Activated CD8-positive, alpha-beta memory T cell treated with anti-CD3 and anti-CD28 coated beads for 4 hours (primary cell): ENCODE data around the gene UMODL1.

Experiments used
- DNase-seq, 2 donors: peaks; one replicate each; pipeline ENCODE4 v3.0.0-alpha.2; 2020; ENCODE audit warnings: low read depth in 2 of 2

Gene UMODL1

GRCh38 chr21:42190486-42190863, 119.4 kb downstream of the UMODL1 start:
- no peak for DNase-seq

- no peak for DNase-seq
Measured at GRCh38 chr21:42191064-42191463, 119.9 kb downstream of the UMODL1 start.

DNA sequence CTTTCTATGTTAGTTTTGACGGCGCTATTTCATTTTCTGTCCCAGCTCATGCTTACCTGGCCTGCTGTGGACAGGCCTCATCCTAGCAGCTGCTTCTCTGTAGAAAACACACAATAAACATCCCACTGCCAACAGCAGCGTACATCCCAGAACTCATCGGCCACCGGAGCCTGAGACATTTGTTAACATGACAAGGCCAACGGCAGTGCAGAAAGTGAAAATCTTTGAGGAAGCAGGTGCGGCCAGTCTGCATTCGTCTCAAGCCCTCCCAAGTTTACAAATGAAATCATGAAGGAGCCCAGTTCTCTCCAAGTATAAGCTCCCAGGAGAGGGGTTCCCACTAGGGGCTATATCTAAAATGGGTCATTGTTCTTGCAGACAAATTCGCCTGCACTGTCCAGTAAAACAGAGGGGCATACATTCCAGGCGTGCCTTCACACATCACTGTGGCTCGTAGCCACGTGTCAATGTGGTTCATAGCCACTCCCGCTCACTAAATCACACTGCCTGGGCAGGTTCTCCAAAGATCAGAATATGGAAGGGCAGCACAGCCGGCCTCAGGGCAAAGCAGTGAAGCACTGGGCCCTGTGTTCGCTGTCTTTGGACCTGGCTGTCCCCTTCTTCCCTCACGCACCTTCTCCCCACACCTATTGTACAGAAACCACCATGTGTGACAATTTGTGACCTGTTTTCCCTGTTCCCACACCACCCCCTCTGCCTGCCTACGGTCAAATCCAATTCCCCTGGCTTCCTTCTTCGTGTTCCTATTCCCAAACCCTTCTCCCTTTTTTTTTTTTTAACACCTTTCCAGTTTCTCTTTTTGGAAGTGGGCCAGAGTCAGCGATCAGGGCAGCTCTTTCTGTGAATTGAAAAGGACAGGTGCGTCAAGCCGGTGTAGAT, 120.8 kb downstream of the UMODL1 start:
- no peak for DNase-seq
